NB4 (cell line): ENCODE data around the gene ITPR2.

Experiments used
- DNase-seq: peaks from one replicate; pipeline ENCODE4 v3.0.0; 2010; ENCODE audit warnings: low read depth
- H3K4me3 ChIP-seq: one replicate; pipeline ENCODE4 v1.5.1; 2011; ENCODE audit warnings: mild to moderate bottlenecking, low read depth, low read length, moderate library complexity
- MAX ChIP-seq: IDR thresholded peaks from 2 replicates; pipeline ENCODE4 v1.6.1; 2011; ENCODE audit warnings: low read depth, low read length
- MYC ChIP-seq: IDR thresholded peaks from 2 replicates; pipeline ENCODE4 v1.6.1; 2011; ENCODE audit warnings: low read depth, low read length
- POLR2A ChIP-seq: IDR thresholded peaks from 2 replicates; pipeline ENCODE4 v1.6.1; 2011; ENCODE audit warnings: mild to moderate bottlenecking; ENCODE audit not compliant: insufficient read length; ENCODE audit errors: extremely low read depth
- TF ChIP-seq, protein P1 (sequence below): IDR thresholded peaks from one replicate; pipeline ENCODE4 v1.5.1; 2012; ENCODE audit warnings: low read depth, low read length

ITPR2 gene

GRCh38 chr12:26572137-26572536 is 260.9 kb downstream of the ITPR2 start:
- TF ChIP-seq MYC (no peak), MAX (no peak), POLR2A (no peak)
- TF ChIP-seq, protein P1, sequence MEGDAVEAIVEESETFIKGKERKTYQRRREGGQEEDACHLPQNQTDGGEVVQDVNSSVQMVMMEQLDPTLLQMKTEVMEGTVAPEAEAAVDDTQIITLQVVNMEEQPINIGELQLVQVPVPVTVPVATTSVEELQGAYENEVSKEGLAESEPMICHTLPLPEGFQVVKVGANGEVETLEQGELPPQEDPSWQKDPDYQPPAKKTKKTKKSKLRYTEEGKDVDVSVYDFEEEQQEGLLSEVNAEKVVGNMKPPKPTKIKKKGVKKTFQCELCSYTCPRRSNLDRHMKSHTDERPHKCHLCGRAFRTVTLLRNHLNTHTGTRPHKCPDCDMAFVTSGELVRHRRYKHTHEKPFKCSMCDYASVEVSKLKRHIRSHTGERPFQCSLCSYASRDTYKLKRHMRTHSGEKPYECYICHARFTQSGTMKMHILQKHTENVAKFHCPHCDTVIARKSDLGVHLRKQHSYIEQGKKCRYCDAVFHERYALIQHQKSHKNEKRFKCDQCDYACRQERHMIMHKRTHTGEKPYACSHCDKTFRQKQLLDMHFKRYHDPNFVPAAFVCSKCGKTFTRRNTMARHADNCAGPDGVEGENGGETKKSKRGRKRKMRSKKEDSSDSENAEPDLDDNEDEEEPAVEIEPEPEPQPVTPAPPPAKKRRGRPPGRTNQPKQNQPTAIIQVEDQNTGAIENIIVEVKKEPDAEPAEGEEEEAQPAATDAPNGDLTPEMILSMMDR = no peak
- no peak for DNase-seq
- H3K4me3 ChIP-seq = no peak overlapping the region

DNA sequence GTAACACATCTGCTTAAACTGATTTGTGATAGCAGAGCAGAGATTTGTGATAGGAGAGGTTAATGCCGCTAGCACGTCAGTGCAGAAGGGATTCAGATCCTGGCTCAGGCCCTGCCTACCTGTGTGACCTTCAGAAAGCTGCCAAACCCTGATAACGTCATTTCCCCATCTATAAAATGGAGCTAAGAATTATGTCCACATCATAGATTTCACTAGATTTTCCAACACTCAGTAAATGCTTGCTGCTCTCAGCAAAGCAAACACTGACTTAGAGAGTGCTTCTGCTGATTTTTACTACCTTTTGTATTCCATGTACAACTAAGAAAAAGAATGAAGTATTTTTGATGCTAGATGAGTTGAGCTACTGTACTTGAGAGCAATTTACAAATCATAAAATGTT is 261.4 kb downstream of the ITPR2 start:
- no peak for TF ChIP-seq MAX
- no peak for TF ChIP-seq POLR2A
- TF ChIP-seq, protein P1 = no peak
- no peak for TF ChIP-seq MYC
- H3K4me3 ChIP-seq = no peak overlapping the region
- DNase-seq = no peak

- no peak for DNase-seq
- no peak overlapping the region for H3K4me3 ChIP-seq
- TF ChIP-seq, protein P1 = no peak
- TF ChIP-seq MAX (no peak), MYC (no peak), POLR2A (no peak)
Observed at GRCh38 chr12:26567126-26567525, 265.9 kb downstream of the ITPR2 start.

DNA sequence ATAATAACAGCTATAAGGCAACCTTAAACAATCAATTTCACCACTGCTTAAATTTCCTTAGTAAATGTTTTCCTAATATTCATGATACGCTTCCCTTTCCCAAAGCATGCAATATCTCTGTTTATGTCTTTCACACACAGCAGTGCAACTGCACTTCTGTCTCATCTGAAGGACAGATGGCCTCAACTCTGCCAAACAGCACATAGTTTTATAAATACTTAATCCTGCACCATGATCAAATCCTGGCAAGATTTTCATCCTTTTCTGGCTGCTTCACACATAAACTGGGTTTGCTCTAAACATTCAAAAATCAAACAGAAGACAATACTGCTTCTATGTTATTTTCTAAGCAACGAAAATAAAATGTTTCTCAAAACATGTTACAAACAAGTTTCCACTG is 266.3 kb downstream of the ITPR2 start:
- no peak overlapping the region for H3K4me3 ChIP-seq
- no peak for TF ChIP-seq POLR2A
- TF ChIP-seq, protein P1 = no peak
- no peak for TF ChIP-seq MYC
- no peak for TF ChIP-seq MAX
- DNase-seq = no peak

DNA sequence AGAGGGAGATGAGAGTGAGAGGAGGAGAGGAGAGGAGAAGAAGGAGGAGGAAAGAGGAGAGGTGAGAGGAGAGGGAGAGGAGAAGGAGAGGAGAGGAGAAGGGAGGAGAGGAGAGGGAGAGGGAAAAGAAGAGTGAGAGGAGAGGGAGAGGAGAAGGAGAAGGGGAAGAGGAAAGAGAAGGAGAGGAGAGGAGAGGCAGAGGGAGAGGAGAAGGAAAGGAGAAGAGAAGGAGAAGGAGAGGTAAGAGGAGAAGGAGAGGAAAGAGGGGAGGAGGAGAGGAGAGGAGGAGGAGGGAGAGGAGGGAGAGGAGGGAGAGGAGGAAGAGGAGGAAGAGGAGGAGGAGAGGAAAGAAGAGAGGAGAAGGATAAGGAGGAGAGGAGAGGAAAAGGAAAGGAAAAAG is 266.8 kb downstream of the ITPR2 start:
- no peak for DNase-seq
- TF ChIP-seq MAX (no peak), POLR2A (no peak), MYC (no peak)
- TF ChIP-seq, protein P1 = no peak
- H3K4me3 ChIP-seq = no peak overlapping the region

DNA sequence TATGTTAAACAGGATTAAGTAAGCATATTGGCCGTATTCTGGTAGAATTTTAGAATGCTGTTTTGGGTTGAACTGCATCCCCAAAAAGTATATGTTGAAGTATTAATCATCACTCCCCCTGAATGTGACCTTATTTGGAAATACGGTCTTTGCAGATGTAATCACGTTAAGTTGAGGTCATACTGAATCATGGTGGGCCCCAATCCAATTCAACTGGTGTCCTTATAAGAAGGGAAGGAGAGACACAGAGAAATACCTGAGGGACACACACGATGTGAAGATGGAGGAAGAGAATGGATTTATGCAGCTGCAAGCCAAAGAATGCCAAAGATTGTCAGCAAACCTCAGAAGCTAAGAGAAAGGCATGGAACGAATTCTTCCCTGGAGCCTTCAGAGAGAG is 268.6 kb downstream of the ITPR2 start:
- no peak for TF ChIP-seq POLR2A
- TF ChIP-seq, protein P1 = no peak
- TF ChIP-seq MYC = no peak
- no peak for TF ChIP-seq MAX

More for the DNA sequence above, 268.6 kb downstream of the ITPR2 start:
- DNase-seq = no peak
- no peak overlapping the region for H3K4me3 ChIP-seq
